ENCODE results near the gene TSNAXIP1.

TSNAXIP1 gene

DNA sequence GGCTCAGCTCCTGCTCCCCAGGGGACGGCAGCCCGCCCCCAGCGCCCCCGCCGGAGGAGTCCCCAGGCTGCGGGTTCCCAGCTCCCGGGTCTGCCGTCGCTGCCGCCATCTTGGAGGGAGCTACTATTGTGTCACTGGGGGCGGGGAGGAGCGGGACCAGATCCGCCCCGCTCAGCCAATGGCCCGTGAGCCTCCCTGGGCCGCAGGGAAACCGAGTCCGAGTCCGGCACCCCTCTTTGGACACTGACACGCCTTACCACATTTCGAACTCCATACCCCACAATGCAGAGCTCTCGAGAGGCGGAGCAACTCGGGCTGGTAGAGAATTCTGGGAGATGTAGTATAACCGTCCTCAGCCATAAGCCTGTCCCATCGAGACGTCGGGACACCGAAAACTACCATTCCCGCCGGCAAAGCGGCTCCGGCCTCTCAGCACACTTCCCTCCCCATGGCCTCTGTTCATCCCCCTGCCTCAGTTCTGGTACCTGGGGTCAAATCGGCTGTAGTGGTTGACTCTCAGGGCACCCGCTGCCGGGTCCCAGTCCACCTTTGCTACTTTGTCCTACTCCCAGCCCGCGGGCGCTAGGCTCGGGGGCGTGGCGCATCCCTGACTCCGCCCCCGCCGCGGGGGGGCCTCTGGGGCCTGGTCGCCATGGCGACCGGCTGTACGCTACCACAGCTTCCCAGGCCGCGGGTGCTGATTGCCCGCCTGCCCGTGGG lies at the start of gene TSNAXIP1, which contains the start of gene RANBP10:
TSS of gene TSNAXIP1 (plus strand) at position 462 of the 720 bp plus-strand sequence. CDS start 261 bp downstream, outside the sequence.
TSS of gene RANBP10 (minus strand) at position 133 of the 720 bp plus-strand sequence. CDS start at position 109, 24 bp downstream.
- peak; percentile 97 for DNase-seq (ENCODE audit: low spot score)

DNA sequence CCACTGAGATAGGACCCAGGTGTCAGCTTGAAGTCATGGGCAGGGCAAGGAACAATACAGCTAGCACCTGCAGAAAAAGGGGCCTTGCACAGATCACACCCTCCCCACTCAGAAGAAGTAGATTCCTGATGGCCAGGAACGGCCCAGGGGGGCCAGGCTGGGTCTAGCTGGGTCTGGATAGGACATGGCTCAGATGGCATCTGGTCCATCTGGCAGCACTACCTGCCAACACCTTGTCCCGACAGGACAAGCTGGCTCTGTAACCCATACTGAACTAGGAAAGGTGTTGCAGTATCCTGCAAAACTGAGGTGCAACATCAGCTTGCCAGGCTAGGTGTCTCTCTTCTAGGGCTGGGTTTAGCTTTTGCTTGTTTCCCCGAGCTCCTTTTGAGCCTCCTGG lies 48.7 kb upstream of the TSNAXIP1 start:
- DNase-seq (ENCODE audit: low spot score) = no peak

DNA sequence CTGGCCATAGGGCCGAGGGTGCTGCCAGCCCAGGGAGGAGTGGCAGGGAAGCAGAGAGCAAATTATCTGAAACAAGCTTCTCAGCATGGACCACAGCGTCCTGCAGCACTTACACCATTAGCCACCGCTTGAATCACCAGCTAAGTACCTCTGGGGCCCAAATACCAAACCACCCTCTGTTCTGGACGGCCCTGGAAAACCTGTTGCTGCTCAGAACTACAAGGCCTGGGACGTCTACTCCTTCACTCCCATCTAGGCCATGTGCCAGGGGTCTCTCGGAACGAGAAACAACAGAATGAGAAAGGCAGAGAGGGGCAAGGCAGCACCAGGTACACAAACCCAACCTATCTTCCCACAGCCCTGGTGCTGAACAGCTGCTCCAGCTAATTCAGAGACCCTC lies 47.7 kb upstream of the TSNAXIP1 start:
- DNase-seq (ENCODE audit: low spot score) = no peak

DNA sequence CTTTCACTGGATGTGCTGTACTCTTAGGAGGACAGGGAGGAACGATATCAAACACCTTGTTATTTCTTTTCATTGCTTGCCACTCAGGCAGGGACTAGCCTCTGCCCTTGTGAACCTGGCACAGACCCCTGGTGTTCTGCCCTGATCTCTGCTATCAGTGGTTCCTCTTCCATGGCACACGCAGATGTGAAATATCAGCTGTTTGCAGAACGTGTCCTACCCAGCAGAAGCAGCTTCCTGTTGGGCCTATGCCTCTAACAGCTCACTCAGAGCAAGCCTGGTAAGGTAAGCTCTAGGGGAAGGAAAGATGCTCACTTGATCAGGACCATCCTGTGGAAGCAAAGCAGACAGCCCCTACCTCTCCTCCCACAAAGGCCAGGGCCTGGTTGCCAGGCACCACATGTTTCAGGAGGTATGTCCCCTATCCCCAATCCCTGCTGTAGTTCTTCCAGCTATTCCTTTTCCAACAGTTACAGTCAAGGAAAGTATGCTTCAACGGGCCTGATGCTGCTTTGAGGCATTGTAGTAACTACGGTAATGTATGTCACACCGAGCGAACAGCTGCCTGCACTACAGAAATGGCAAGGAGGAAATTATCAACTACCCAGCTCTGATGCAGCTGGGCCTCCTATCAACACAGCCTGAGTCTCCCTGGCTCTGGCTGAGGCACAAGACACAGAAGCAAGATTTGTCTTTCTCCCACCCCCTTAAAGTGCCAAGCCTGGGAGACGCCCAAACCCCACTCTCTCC lies 46.3 kb upstream of the TSNAXIP1 start:
- no peak for DNase-seq (ENCODE audit: low spot score)

GRCh38 chr16:67760956-67761230 lies 45.8 kb upstream of the TSNAXIP1 start:
- DNase-seq (ENCODE audit: low spot score) = no peak

DNA sequence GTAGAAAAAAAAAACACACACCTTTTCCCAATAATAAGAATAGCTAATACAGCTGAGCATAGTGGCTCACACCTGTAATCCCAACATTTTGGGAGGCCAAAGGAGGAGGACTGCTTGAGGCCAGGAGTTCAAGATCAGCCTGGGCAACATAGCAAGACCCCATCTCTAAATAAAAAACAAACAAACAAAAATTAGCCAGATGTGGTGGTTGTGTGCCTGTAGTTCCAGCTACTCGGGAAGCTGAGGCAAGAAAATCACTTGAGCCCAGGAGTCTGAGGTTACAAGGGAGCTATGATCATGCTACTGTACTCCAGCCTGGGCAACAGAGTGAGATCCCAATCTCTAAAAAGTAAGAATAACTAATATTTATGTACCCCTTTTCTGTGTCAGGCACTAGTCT lies 44.8 kb upstream of the TSNAXIP1 start:
- no peak for DNase-seq (ENCODE audit: low spot score)

DNA sequence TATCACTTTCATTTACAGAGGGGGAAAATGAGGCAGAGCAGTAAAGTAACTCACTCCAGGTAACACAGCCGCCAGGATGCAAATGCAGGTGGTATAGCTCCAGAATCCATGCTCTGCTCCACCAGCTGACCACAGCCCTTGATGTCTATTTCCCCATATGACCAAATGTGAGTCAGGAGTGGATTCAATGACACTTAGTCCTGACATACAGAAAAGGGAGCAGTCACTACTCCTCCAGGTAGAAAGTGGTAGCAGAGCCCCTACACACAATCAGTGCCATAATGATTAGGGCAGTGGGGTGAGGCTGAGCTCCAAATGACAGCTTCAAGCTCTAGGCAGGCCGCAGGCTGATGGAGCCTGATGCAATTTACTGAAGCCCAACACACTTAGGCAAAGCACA lies 44.3 kb upstream of the TSNAXIP1 start:
- no peak for DNase-seq (ENCODE audit: low spot score)

DNA sequence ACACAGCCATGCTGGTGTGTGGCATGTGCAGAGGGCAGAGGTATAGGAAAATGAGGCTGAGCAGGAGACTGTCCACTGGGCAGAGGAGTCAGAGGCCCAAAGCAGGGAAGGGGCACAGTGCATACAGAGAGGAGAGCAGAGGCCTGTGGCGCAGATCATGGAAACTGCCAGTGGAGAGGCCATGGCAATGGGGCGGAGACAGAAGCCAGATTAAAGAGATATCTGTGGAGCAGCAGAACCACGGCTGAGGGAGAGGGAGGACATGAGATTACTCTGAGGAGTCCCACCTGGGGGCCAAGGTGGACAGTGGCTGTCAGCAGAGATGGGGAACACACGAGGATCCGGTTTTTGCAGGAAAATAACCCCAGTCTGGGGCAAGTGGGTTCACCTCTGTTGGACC lies 43.6 kb upstream of the TSNAXIP1 start:
- DNase-seq (ENCODE audit: low spot score) = no peak

DNA sequence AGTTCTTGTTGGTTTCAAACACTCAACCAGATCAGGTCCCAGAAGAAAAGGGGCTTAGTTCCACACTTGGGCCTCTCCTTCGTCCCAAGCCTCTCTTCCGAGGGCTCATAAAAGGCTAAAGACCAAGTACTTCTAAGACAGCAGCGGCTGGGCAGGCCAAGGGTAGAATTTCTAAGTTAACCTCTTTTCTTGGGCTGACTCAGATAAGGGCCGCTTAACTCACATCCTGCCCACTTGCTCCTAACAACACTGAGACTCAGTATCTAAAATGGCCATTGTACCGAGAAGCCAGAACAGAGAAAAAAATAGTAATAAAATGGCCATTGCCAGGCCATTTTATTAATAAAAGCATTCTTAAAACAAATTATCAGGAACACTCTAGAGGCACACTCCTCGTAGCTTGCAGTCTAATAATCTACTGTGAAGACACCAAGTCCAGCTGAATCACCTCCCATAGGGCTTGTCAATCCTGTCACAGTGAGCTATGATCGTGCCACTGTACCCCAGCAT lies 42.5 kb upstream of the TSNAXIP1 start:
- DNase-seq (ENCODE audit: low spot score) = no peak

DNA sequence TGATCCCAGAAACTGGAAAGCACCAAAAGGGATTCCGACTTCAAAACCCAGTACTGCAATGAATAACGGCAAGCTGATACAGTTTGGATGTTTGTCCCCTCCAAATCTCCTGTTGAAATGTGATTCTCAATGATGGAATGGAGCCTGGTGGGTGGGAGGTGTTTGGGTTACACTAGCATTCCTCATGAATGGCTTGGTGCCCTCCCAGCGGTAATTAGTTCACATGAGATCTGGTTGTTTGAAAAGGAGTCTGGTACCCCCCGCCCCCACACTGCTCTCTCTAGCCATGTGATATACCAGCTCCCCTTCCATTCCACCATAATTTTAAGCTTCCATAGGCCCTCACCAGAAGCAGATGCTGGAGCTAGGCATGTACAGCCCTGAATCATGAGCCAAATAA lies 40.4 kb upstream of the TSNAXIP1 start:
- no peak for DNase-seq (ENCODE audit: low spot score)

- DNase-seq (ENCODE audit: low spot score) = no peak
Observed at GRCh38 chr16:67767953-67768352, 38.7 kb upstream of the TSNAXIP1 start.

DNA sequence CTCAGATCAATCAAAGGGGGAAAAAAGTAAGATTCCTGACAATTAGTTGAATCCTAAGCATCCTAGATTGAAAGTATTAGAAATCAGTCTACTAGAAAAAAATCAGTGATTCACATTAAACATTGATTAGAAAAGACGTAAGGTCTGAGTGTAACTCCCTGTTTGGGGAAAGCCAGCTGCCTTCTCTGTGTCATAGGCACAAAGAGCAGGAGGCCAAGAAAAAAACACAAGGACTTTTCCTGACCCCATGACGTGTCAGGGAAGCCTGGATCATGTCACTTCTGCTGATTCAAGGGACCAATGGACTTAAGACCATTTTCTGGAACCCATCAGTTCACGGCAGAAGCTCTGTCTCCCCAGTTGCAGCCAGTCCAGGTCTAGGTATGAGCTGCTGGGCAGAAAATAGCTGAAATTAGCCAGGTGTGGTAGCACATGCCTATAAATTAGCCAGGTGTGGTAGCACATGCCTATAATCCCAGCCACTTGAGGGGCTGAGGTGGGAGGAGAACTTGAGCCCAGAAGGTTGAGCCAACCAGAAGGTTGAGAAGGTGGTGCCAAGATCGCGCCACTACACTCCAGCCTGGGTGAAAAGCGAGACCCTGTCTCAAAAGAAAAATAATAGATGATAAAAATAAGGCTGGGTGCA lies 36.2 kb upstream of the TSNAXIP1 start:
- no peak for DNase-seq (ENCODE audit: low spot score)

DNA sequence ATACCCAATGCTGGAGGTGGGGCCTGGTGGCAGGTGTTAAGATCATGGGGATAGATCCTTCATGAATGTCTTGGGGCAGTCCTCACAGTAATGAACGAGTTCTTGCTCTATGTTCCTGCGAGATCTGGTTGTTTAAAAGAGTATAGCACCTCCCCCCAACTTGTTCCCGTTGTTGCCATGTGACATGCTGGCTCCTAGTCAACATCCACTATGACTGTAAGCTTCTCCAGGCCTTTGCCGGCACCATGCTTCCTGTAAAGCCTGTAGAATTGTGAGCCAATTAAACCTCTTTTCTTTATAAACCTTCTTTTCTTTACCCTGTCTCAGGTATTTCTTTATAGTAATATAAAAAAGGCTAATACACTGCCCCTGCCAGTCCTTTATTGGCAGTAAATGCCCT lies 33.6 kb upstream of the TSNAXIP1 start:
- DNase-seq (ENCODE audit: low spot score) = no peak

DNA sequence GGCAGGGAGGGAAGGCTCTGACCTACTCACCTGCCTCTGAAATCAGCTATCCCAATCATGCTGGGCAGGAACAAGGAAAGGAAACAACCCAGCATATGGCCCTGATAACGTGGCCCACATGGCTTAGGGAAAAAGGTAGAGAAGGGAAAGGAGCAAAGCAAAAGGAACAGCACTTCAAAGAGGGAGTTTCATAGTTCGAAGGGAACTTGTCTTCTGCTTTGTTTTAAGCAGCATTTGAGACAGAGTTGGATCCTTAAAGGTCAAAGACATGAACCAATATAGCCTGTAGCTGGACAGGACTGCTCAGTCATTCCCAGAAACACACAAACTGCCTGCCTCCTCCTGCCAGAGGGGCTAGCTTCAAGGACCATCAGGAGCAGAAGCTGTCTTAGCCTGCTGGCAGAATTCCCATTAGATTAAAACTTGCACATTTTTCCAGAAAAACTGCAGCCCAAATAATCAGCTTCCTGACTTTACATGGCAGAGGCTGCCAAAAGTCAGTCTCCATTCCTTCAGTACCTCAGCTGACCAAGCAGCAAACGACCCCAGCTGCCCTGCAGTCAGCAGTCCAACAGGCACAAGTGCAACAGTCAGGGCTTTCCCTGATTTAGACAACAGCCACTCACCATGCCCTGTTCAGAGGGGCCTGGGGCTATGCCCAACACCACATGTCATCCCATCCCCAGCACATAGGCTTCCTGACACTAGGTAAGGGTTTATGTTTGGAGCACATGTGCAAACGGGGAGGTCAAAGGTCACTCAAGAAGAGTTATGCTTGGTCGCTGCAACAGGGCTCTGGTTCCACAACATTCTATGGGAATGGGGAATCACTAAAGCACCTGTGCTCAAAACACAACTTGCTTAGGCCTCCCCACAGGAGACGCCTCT lies 32.9 kb upstream of the TSNAXIP1 start:
- no peak for DNase-seq (ENCODE audit: low spot score)

DNA sequence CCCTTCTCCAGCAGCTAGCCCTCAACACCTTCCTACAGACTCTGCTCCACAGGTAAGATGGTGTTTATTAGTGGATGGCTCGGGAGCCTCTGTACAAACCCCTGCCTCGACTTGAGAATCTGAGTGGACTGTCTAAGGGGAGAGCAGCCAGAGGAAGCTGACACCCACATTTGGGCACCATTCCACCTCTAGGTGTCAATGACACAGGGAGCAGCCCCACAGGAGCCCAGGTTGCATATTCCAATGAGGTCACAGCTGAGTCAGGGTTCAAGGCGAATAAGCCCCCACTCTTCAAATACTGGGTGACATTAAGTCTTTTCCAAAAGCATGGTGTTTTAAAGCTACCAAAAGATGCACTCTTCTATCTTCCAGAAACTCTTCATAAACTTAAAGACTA lies 32.2 kb upstream of the TSNAXIP1 start:
- no peak for DNase-seq (ENCODE audit: low spot score)

DNA sequence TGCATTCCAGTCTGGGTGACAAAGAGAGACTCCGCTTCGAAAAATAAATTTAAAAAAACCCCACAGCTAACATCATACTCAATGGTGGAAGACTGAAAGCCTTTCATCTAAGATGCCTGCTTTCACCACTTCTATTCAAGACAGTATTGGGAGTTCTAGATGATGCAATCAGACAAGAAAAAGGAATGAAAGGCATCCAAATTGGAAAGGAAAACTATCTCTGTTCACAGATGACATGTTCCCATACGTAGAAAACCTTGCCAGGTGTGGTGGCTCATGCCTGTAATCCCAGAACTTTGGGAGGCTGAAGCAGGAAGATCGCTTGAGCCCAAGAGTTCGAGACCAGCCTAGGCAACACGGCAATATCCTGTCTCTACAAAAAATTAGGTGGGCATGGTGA lies 31.4 kb upstream of the TSNAXIP1 start:
- no peak for DNase-seq (ENCODE audit: low spot score)

GRCh38 chr16:67779256-67780014 lies 27.3 kb upstream of the TSNAXIP1 start:
- no peak for DNase-seq (ENCODE audit: low spot score)

GRCh38 chr16:67780847-67781564 lies 25.7 kb upstream of the TSNAXIP1 start:
- DNase-seq (ENCODE audit: low spot score) = no peak

DNA sequence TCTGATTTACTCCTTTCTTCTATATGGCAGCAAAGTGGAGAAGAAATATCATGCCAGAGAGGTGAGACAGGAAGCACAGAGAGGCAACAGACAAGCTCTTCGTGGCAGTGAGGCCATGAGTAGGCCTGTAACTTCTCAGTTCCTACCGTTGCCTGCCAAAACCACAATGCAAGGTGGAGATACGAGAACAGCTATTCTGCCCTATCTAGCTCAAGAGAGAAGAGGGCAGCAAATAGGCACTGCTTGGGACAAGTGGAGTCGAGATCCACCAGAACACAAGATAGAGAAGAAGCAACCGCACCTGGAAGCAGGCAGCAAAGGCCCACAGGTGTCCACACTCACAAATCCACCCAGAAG lies 25.1 kb upstream of the TSNAXIP1 start:
- DNase-seq (ENCODE audit: low spot score) = no peak

GRCh38 chr16:67782567-67783352 lies 23.9 kb upstream of the TSNAXIP1 start:
- no peak for DNase-seq (ENCODE audit: low spot score)
